H1 (cell line): ENCODE results near the gene VSIG2. TPM values are rescaled to one million over a fixed set of nuclear protein-coding genes. Genes with fewer than 3 reads are reported as not detected.
A peak's percentile ranks its signal among the peaks of the same experiment; 100 is the strongest.

Experiments used
- CTCF ChIA-PET: fragments of 300-600 bp; sonication (Branson Sonifier 250); formaldehyde crosslinking; loops from one replicate; lab custom pipeline; 2021; ENCODE audit not compliant: partially characterized antibody; lab: Charles Lee
- POLR2A ChIA-PET: fragments of 300-600 bp; sonication (Branson Sonifier 250); formaldehyde crosslinking; loops from one replicate; lab custom pipeline; 2021; ENCODE audit warnings: inconsistent platforms; ENCODE audit not compliant: partially characterized antibody; lab: Charles Lee
- DNase-seq, 2 experiments: peaks; one replicate each; pipeline versions ENCODE4 v3.0.0 to v3.0.0-alpha.2; 2010 to 2022; ENCODE audit warnings: low spot score in 2 of 2, low read depth in 1 of 2, mixed read lengths in 1 of 2
- FAIRE-seq: peaks from 2 replicates; lab custom pipeline; 2011; peaks lifted over from hg19 to GRCh38; lab: Jason Lieb, UNC
- H2AFZ ChIP-seq: 2 replicates; pipeline ENCODE4 v1.8.1; 2012; ENCODE audit warnings: low read length, inconsistent platforms
- H2AK5ac ChIP-seq: 2 replicates; pipeline ENCODE4 v1.6.1; 2013; ENCODE audit warnings: low read depth, low read length
- H2BK120ac ChIP-seq: replicated peaks from 2 replicates; pipeline ENCODE3; 2013; ENCODE audit warnings: low read depth, low read length, inconsistent platforms
- H2BK12ac ChIP-seq: 2 replicates; pipeline ENCODE4 v1.6.1; 2013; ENCODE audit warnings: low read depth, low read length
- H2BK15ac ChIP-seq: 2 replicates; pipeline ENCODE4 v1.6.1; 2013; ENCODE audit warnings: low read length
- H2BK20ac ChIP-seq: 2 replicates; pipeline ENCODE4 v1.6.1; 2013; ENCODE audit warnings: low read length
- H2BK5ac ChIP-seq: 2 replicates; pipeline ENCODE4 v1.6.1; 2013; ENCODE audit warnings: low read depth, low read length
- H3K14ac ChIP-seq: 2 replicates; pipeline ENCODE4 v1.6.1; 2013; ENCODE audit warnings: inconsistent platforms; ENCODE audit not compliant: insufficient read length
- H3K18ac ChIP-seq: 2 replicates; pipeline ENCODE4 v1.6.1; 2013; ENCODE audit warnings: low read length; ENCODE audit errors: extremely low read depth
- H3K23ac ChIP-seq: 2 replicates; pipeline ENCODE4 v1.6.1; 2013; ENCODE audit warnings: inconsistent platforms; ENCODE audit not compliant: insufficient read length
- H3K23me2 ChIP-seq: 2 replicates; pipeline ENCODE4 v1.6.1; 2013; ENCODE audit warnings: low read depth, low read length
- H3K27ac ChIP-seq: 2 replicates; pipeline ENCODE4 v1.6.1; 2011; ENCODE audit warnings: low read depth, low read length, inconsistent platforms
- H3K27me3 ChIP-seq, 4 experiments: replicated peaks in 1 of 4; 1 replicate in 1 of 4; 2 replicates in 3 of 4; pipeline versions ENCODE4 v1.6.1 to v1.8.1; 2011 to 2013; ENCODE audit warnings: low read length in 3 of 4, mild to moderate bottlenecking in 3 of 4, inconsistent platforms in 2 of 4, mixed read lengths in 2 of 4, moderate library complexity in 1 of 4; ENCODE audit not compliant: control insufficient read depth in 3 of 4, insufficient read depth in 3 of 4; ENCODE audit errors: extremely low read depth in 1 of 4
- H3K36me3 ChIP-seq, 4 experiments: 2 replicates each; pipeline versions ENCODE4 v1.6.1 to v1.8.1; 2011 to 2013; ENCODE audit warnings: mild to moderate bottlenecking in 4 of 4, low read length in 3 of 4, moderate library complexity in 2 of 4, control low read depth in 1 of 4, inconsistent platforms in 1 of 4; ENCODE audit not compliant: insufficient read depth in 4 of 4, control insufficient read depth in 2 of 4
- H3K4ac ChIP-seq: replicated peaks from 2 replicates; pipeline ENCODE3; 2013; ENCODE audit warnings: low read length, low read depth, mixed read lengths, inconsistent platforms; ENCODE audit not compliant: insufficient read length
- H3K4me1 ChIP-seq, 4 experiments: replicated peaks in 1 of 4; 1 replicate in 1 of 4; 2 replicates in 3 of 4; pipeline versions ENCODE4 v1.6.1 to v1.8.1; 2011 to 2013; ENCODE audit warnings: low read length in 3 of 4, inconsistent platforms in 2 of 4, mixed read lengths in 1 of 4; ENCODE audit not compliant: insufficient read depth in 4 of 4, control insufficient read depth in 3 of 4
- H3K4me2 ChIP-seq, 2 experiments: 2 replicates each; pipeline versions ENCODE4 v1.6.1 to v1.8.1; 2011 to 2013; ENCODE audit warnings: low read depth in 2 of 2, low read length in 2 of 2, control low read depth in 1 of 2, inconsistent platforms in 1 of 2, mild to moderate bottlenecking in 1 of 2; ENCODE audit not compliant: insufficient read depth in 1 of 2
- H3K4me3 ChIP-seq, 4 experiments: fragments of 200-600, 300-600 bp in 1 of 4; sonication (generic), shearing (Covaris generic), sonication (Bioruptor Twin) in 1 of 4; 2 replicates each; pipeline versions ENCODE4 v1.5.1 to v1.8.1; 2011 to 2016; ENCODE audit warnings: low read length in 4 of 4, low read depth in 3 of 4, control low read depth in 2 of 4, inconsistent platforms in 2 of 4, mild to moderate bottlenecking in 2 of 4, mixed read lengths in 1 of 4, moderate library complexity in 1 of 4; ENCODE audit not compliant: insufficient read depth in 2 of 4; ENCODE audit errors: extremely low read depth in 1 of 4
- H3K56ac ChIP-seq: replicated peaks from 2 replicates; pipeline ENCODE3; 2013; ENCODE audit warnings: low read depth, mild to moderate bottlenecking, mixed read lengths, low read length, inconsistent platforms; ENCODE audit not compliant: insufficient read length
- H3K79me1 ChIP-seq: 2 replicates; pipeline ENCODE4 v1.6.1; 2013; ENCODE audit warnings: low read depth, low read length, control low read depth
- H3K79me2 ChIP-seq, 2 experiments: 2 replicates each; pipeline versions ENCODE4 v1.6.1 to v1.8.1; 2012 to 2013; ENCODE audit warnings: low read length in 2 of 2, mild to moderate bottlenecking in 2 of 2, inconsistent platforms in 1 of 2; ENCODE audit not compliant: insufficient read depth in 2 of 2, control insufficient read depth in 1 of 2
- H3K9ac ChIP-seq, 4 experiments: replicated peaks in 1 of 4; 1 replicate in 1 of 4; 2 replicates in 3 of 4; pipeline versions ENCODE4 v1.6.1 to v1.8.1; 2011 to 2013; ENCODE audit warnings: low read depth in 3 of 4, low read length in 3 of 4, control low read depth in 2 of 4, mild to moderate bottlenecking in 2 of 4, moderate library complexity in 2 of 4, inconsistent platforms in 1 of 4; ENCODE audit errors: extremely low read depth in 1 of 4
- H3K9me3 ChIP-seq, 2 experiments: 2 replicates each; pipeline versions ENCODE4 v1.6.1 to v1.8.1; 2012 to 2013; ENCODE audit warnings: mild to moderate bottlenecking in 2 of 2, moderate library complexity in 2 of 2, control low read depth in 1 of 2, inconsistent platforms in 1 of 2, low read depth in 1 of 2, low read length in 1 of 2, mixed read lengths in 1 of 2; ENCODE audit not compliant: insufficient read depth in 2 of 2
- H4K20me1 ChIP-seq, 2 experiments: replicated peaks in 1 of 2; 2 replicates each; pipeline versions ENCODE3 to v1.8.1; 2011 to 2013; ENCODE audit warnings: inconsistent platforms in 2 of 2, low read length in 2 of 2, mild to moderate bottlenecking in 1 of 2; ENCODE audit not compliant: insufficient read depth in 2 of 2, control insufficient read depth in 1 of 2
- H4K5ac ChIP-seq: 2 replicates; pipeline ENCODE4 v1.6.1; 2013; ENCODE audit warnings: low read length, low read depth, mixed read lengths, inconsistent platforms; ENCODE audit not compliant: insufficient read length
- H4K8ac ChIP-seq: 2 replicates; pipeline ENCODE4 v1.8.0; 2013; ENCODE audit warnings: mild to moderate bottlenecking, moderate library complexity, low read length, inconsistent platforms; ENCODE audit not compliant: insufficient read depth; ENCODE audit errors: extremely low read depth
- H4K91ac ChIP-seq: replicated peaks from 2 replicates; pipeline ENCODE3; 2013; ENCODE audit warnings: low read length, mixed read lengths, inconsistent platforms; ENCODE audit not compliant: insufficient read length
- POLR2AphosphoS5 ChIP-seq: IDR thresholded peaks from 2 replicates; pipeline ENCODE4 v1.6.1; 2011; ENCODE audit warnings: low read depth, low read length
- TAF1 ChIP-seq: IDR thresholded peaks from 2 replicates; pipeline ENCODE4 v1.6.1; 2011; ENCODE audit warnings: mild to moderate bottlenecking, low read depth, low read length
- YY1 ChIP-seq: IDR thresholded peaks from 2 replicates; pipeline ENCODE4 v1.6.1; 2011; ENCODE audit warnings: low read depth, mild to moderate bottlenecking, low read length
- WGBS, 2 experiments: shearing (Covaris generic) in 1 of 2; methylation state at CpG; one replicate each; pipeline versions ENCODE4 v1.1.6 to v1.1.7; 2013 to 2015; ENCODE audit warnings: low lambda C conversion rate in 2 of 2, mixed read lengths in 2 of 2, inconsistent platforms in 1 of 2, low coverage in 1 of 2, missing lambda C conversion rate in 1 of 2; ENCODE audit not compliant: insufficient replicate concordance in 2 of 2, insufficient coverage in 1 of 2, insufficient read length in 1 of 2; ENCODE audit errors: extremely low coverage in 1 of 2, missing lambda C conversion rate in 1 of 2; 5-methylcytosine and 5-hydroxymethylcytosine counted together
- polyA plus RNA-seq, 7 experiments: library from polyadenylated mRNA; depleted of rRNA in 3 of 7; stranded (reverse) in 5 of 7; unstranded in 2 of 7; fragments of >200 nt in 5 of 7; fragments of 200-250 nt in 2 of 7; gene quantifications; 1 replicate in 5 of 7; 2 replicates in 1 of 7; 4 replicates in 1 of 7; pipeline versions ENCODE4 v1.2.1 to v1.2.3, GENCODE V29; 2011 to 2013; ENCODE audit warnings: missing spikeins in 2 of 7, mixed read lengths in 2 of 7
- total RNA-seq: library from RNA; stranded (reverse); fragmentation: NEBNext Ultra II Directional; extraction: Animal tissue kit (Norgen Biotek cat#: 25700); gene quantifications from 2 replicates; pipeline ENCODE4 v1.2.1, GENCODE V29; 2021

The VSIG2 gene
- total and polyA plus RNA-seq, 2 of the 8 experiments (the other 6 are each of a cell fraction or from before 2014, with no cell fraction given), result 0.18 TPM; not detected in 1

GRCh38 chr11:124776865-124777645 lies 25.0 kb upstream of the VSIG2 start:
- Histone ChIP-seq H3K9me3 (no peaks in the 10 kb centered on the region), H4K5ac (no peak overlapping the region), H3K79me2 (peaks cover 0 to 43% of the 10 kb centered on the region in 2 experiments; a peak in 2 of 4 replicates), H2AFZ (no peak overlapping the region), H2BK12ac (no peak overlapping the region), H3K4me3 (no peak overlapping the region), H2BK5ac (no peak overlapping the region), H3K27me3 (no peaks in the 10 kb centered on the region), H3K56ac (no peak overlapping the region), H3K36me3 (peaks cover 0 to 7% (median 4%) of the 10 kb centered on the region in 4 experiments; a peak in 3 of 8 replicates), H3K4me2 (no peak overlapping the region), H2BK20ac (no peak overlapping the region), H3K23ac (no peak overlapping the region), H2BK120ac (no peak overlapping the region), H2AK5ac (no peak overlapping the region), H2BK15ac (no peak overlapping the region), H3K14ac (no peak overlapping the region), H3K79me1 (peaks cover 3% of the 10 kb centered on the region; the same call in 1 of the 2 replicates), H4K91ac (no peak overlapping the region), H4K20me1 (peaks cover 0 to 3% of the 10 kb centered on the region in 2 experiments), H3K27ac (no peak overlapping the region), H3K18ac (no peak overlapping the region)
- ChIA-PET CTCF (interaction anchor here (1.0 to 5.4 kb wide), 11 partner anchors 9 to 152 kb away, joined by 3 to 53 read pairs (median 14); partner anchors contain the start of gene ESAM), POLR2A (interaction anchor here (2.2 kb wide), 1 partner anchor 13 kb away, joined by 7 read pairs; no protein-coding TSS in a partner anchor)
- WGBS, 2 experiments, result 93% methylated on average over 7 of the region's 7 CpGs; no CpG with 5 or more reads in 1 of the 2 experiments
- peak; percentile 24 for FAIRE-seq
- TF ChIP-seq TAF1 (no peak), POLR2AphosphoS5 (no peak), YY1 (no peak)
- TF ChIP-seq, all 59 proteins: peak for 0
- DNase-seq, result no peak
- Histone ChIP-seq H3K4ac (no peak overlapping the region), H3K4me1 (no peaks in the 10 kb centered on the region), H3K9ac (no peak overlapping the region), H4K8ac (no peak overlapping the region), H3K23me2 (no peaks in the 10 kb centered on the region)
